ENCODE measurements around the gene RACK1. TPM values are rescaled to one million over a fixed set of nuclear protein-coding genes. Genes with fewer than 3 reads are reported as not detected.
A peak's percentile ranks its signal among the peaks of the same experiment; 100 is the strongest.

The RACK1 gene
- total and polyA plus RNA-seq, 10 donors: 1,202 to 3,598 (median 2,333) TPM

DNA sequence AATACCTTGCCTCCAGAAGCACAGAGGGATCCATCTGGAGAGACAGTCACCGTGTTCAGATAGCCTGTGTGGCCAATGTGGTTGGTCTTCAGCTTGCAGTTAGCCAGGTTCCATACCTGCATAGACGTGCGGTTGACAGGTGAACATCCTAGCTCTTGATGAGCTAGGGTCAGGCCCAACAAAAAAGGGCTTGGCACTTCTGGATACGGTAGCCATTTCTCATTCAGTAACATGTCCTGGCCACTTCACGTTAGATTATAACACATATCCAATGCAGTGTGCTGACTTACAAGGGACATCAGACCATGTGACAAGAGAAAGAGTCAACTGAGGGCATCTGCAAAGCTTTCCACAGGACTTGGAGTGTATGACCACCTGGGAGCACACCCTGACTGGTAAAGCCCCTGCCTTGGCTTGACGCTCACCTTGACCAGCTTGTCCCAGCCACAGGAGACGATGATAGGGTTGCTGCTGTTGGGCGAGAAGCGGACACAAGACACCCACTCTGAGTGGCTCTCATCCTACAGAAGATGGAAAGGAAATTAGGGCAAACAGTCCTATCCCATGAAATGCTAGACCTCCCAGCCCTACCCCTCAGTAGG is 4.5 kb downstream of the RACK1 start:
- H3K9me3 ChIP-seq: no peaks in the 10 kb centered on the region
- peaks cover 17 to 68% (median 35%) of the 10 kb centered on the region in 6 donors for H3K4me1 ChIP-seq
- WGBS, 5 donors: 92 to 96% (median 93%) methylated on average over 9 of the region's 9 CpGs
- H3K36me3 ChIP-seq: peaks cover 15 to 85% (median 81%) of the 10 kb centered on the region in 6 donors
- no peak for DNase-seq
- no peaks in the 10 kb centered on the region for H3K27me3 ChIP-seq (replicated peaks in 1 of 7)
- intact Hi-C loops (cut with DNase I; ENCODE audit: low total_unique reads): no loop called here
- no peak overlapping the region for H3K27ac ChIP-seq
- TF ChIP-seq, protein P1, sequence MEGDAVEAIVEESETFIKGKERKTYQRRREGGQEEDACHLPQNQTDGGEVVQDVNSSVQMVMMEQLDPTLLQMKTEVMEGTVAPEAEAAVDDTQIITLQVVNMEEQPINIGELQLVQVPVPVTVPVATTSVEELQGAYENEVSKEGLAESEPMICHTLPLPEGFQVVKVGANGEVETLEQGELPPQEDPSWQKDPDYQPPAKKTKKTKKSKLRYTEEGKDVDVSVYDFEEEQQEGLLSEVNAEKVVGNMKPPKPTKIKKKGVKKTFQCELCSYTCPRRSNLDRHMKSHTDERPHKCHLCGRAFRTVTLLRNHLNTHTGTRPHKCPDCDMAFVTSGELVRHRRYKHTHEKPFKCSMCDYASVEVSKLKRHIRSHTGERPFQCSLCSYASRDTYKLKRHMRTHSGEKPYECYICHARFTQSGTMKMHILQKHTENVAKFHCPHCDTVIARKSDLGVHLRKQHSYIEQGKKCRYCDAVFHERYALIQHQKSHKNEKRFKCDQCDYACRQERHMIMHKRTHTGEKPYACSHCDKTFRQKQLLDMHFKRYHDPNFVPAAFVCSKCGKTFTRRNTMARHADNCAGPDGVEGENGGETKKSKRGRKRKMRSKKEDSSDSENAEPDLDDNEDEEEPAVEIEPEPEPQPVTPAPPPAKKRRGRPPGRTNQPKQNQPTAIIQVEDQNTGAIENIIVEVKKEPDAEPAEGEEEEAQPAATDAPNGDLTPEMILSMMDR (IDR thresholded peaks at IDR 0.05 in 8 of 11, conservative IDR thresholded peaks at IDR 0.05 in 3 of 11): no peak
- TF ChIP-seq POLR2AphosphoS5 (IDR thresholded peaks at IDR 0.05): peak in 1 of 3 donors; percentile 22
- TF ChIP-seq POLR2A (IDR thresholded peaks at IDR 0.05): no peak
- no peak overlapping the region for H3K4me3 ChIP-seq

DNA sequence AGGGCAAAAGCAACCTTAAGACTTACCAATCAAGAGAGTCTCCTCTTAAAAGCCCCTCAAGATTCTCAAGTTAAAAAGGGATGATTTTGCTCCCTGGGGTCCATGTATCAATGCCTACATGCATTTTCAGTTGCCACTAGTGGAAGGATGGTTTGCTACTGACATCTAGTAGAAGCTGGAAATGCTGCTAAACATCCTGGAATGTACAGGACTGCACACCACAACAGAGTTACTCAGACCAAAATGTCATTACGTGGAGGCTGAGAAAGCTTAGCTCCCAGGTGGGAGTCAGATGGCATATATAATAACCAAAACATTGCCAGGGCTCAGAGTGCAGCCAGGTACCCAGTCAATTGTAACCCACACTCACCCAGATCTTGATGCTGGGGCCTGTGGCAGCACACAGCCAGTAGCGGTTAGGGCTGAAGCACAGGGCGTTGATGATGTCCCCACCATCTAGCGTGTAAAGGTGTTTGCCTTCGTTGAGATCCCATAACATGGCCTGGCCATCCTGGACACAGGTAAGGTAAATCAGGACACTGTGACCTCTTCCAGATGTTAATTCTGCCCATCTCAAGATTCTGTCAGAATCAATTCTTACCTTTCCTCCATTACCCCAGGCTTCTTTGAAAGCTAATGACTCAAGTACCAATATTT is 5.8 kb downstream of the RACK1 start:
- Histone ChIP-seq H3K27me3 (replicated peaks in 1 of 7) (no peaks in the 10 kb centered on the region), H3K36me3 (peaks cover 15 to 98% (median 93%) of the 10 kb centered on the region in 6 donors), H3K9me3 (no peaks in the 10 kb centered on the region), H3K27ac (peak overlapping the region in 1 of 8 donors; percentile 16), H3K4me3 (no peak overlapping the region), H3K4me1 (peaks cover 17 to 63% (median 31%) of the 10 kb centered on the region in 6 donors)
- WGBS, 5 donors: 91 to 96% (median 93%) methylated on average over 5 of the region's 5 CpGs
- DNase-seq: no peak
- intact Hi-C loops (cut with DNase I; ENCODE audit: low total_unique reads): no loop called here
- TF ChIP-seq, protein P1 (IDR thresholded peaks at IDR 0.05 in 8 of 11, conservative IDR thresholded peaks at IDR 0.05 in 3 of 11): no peak
- TF ChIP-seq POLR2A (IDR thresholded peaks at IDR 0.05) (no peak), POLR2AphosphoS5 (IDR thresholded peaks at IDR 0.05) (peak in 2 of 3 donors; percentile 43 to 54)

DNA sequence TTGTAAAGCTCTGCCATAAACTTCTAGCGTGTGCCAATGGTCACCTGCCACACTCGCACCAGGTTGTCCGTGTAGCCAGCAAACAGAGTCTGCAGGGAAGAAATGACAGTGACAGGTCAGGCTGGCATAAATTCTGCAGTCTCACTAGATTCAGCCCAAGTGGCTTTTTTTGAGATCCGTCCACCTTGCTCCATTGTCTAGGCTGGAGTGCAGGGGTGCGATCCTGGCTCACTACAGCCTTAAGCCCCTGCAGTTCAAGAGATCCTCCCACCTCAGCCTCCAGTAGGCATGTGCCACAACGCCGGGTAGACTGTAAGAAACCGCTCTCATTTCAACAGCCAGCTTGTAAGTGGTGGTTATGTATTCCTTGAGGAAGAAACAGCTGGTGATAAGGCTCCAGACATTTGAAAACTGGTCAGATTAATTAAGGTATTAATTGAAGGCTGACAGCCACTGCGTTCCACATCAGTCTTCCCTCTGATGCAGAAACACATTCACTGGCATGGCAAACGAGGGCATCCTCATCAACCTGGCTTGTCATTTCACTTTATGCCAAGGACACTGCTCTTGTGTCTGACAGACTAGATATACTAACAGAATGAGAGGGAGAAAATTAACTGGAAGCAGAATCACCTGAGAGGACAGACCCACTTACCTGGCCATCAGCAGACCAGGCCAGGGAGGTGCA is 6.6 kb downstream of the RACK1 start:
- H3K36me3 ChIP-seq: peaks cover 15 to 100% (median 98%) of the 10 kb centered on the region in 6 donors
- 86 to 96% (median 90%) methylated on average over 10 of the region's 10 CpGs for WGBS, 5 donors
- no peak overlapping the region for H3K4me3 ChIP-seq
- DNase-seq: no peak
- intact Hi-C loops (cut with DNase I; ENCODE audit: low total_unique reads): no loop called here
- H3K27me3 ChIP-seq (replicated peaks in 1 of 7): no peaks in the 10 kb centered on the region
- peak overlapping the region in 1 of 8 donors; percentile 16 for H3K27ac ChIP-seq
- no peaks in the 10 kb centered on the region for H3K9me3 ChIP-seq
- peaks cover 10 to 55% (median 24%) of the 10 kb centered on the region in 6 donors for H3K4me1 ChIP-seq
- TF ChIP-seq POLR2AphosphoS5 (IDR thresholded peaks at IDR 0.05): no peak
- no peak for TF ChIP-seq POLR2A (IDR thresholded peaks at IDR 0.05)
- TF ChIP-seq, protein P1 (IDR thresholded peaks at IDR 0.05 in 8 of 11, conservative IDR thresholded peaks at IDR 0.05 in 3 of 11): no peak

DNA sequence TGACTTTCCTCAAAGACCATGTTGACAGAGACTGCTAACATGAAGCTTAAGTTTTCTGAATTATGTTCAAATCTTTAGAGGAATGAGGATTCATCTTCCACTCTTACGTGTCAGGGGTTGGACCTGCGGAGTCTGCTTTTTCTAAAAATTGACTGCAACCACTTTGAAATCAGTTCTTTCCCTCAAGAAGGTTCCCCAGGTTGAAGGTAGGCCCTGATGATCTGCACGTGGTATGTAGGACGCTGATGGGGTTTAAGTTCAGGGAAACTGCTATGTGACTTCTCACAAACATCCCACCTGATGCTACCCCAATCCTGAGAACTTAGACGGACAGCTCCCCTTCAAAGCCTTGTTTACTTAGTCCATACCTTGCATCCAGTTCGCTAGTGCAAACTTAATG is 7.2 kb downstream of the RACK1 start:
- TF ChIP-seq, protein P1 (IDR thresholded peaks at IDR 0.05 in 8 of 11, conservative IDR thresholded peaks at IDR 0.05 in 3 of 11): no peak
- TF ChIP-seq POLR2AphosphoS5 (IDR thresholded peaks at IDR 0.05) (no peak), POLR2A (IDR thresholded peaks at IDR 0.05) (no peak)
- Histone ChIP-seq H3K4me1 (peaks cover 4 to 49% (median 17%) of the 10 kb centered on the region in 6 donors), H3K27ac (no peak overlapping the region), H3K27me3 (replicated peaks in 1 of 7) (no peaks in the 10 kb centered on the region), H3K9me3 (no peaks in the 10 kb centered on the region), H3K4me3 (no peak overlapping the region), H3K36me3 (peaks cover 15 to 100% (median 97%) of the 10 kb centered on the region in 6 donors)
- DNase-seq: no peak
- 85 to 97% (median 90%) methylated on average over 6 of the region's 6 CpGs for WGBS, 5 donors
- intact Hi-C loops (cut with DNase I; ENCODE audit: low total_unique reads): no loop called here

Data from spleen (tissue), 11 donors.